Stomach (tissue), 4 donors: ENCODE measurements around the gene ITPA.

Experiments
- POLR2A ChIP-seq, 4 donors: fragments of 450-650 bp; IDR thresholded peaks; one replicate each; pipeline ENCODE4 v1.6.1; 2016; ENCODE audit warnings: antibody characterized with exemption in 4 of 4, control low read depth in 2 of 4, mild to moderate bottlenecking in 1 of 4, moderate library complexity in 1 of 4
- POLR2AphosphoS5 ChIP-seq, 3 donors: sonication (generic); formaldehyde crosslinking; IDR thresholded peaks; one replicate each; pipeline ENCODE4 v1.6.1; 2016; ENCODE audit warnings: antibody characterized with exemption in 3 of 3
- TF ChIP-seq, protein P1 (sequence below), 7 experiments: fragments of 450-650 bp in 4 of 7; fragments of 200-600 bp in 3 of 7; sonication (generic) in 3 of 7; IDR thresholded peaks; one replicate each; pipeline ENCODE4 v1.5.1; 2016 to 2019; ENCODE audit warnings: antibody characterized with exemption in 7 of 7, control low read depth in 2 of 7, mild to moderate bottlenecking in 1 of 7

DNA sequence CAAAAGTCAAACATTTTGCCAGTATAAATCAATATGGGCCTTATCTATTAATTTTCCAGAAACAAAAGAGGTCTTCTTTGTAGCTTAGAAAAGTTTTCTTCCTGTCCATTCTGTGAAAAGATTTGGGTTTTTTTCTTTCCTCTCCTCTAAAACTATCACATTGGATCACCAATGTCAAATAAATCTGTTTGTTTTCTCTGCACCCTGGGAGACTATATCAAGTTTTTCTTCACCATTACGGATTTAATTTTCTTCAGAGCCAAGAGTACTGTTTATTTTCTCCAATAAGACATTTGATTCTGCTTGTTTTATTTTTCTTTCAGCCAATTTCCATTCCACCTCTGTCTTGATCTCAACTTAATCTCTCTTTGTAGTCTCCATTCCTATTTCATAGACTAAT, 34.0 kb upstream of the ITPA start:
- TF ChIP-seq, protein P1, sequence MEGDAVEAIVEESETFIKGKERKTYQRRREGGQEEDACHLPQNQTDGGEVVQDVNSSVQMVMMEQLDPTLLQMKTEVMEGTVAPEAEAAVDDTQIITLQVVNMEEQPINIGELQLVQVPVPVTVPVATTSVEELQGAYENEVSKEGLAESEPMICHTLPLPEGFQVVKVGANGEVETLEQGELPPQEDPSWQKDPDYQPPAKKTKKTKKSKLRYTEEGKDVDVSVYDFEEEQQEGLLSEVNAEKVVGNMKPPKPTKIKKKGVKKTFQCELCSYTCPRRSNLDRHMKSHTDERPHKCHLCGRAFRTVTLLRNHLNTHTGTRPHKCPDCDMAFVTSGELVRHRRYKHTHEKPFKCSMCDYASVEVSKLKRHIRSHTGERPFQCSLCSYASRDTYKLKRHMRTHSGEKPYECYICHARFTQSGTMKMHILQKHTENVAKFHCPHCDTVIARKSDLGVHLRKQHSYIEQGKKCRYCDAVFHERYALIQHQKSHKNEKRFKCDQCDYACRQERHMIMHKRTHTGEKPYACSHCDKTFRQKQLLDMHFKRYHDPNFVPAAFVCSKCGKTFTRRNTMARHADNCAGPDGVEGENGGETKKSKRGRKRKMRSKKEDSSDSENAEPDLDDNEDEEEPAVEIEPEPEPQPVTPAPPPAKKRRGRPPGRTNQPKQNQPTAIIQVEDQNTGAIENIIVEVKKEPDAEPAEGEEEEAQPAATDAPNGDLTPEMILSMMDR (IDR thresholded peaks at IDR 0.05), result no peak
- TF ChIP-seq POLR2A (IDR thresholded peaks at IDR 0.05) (no peak), POLR2AphosphoS5 (IDR thresholded peaks at IDR 0.05) (no peak)
